GM23338 (cell line): ENCODE results near the gene G6PC3. TPM values are rescaled to one million over a fixed set of nuclear protein-coding genes. Genes with fewer than 3 reads are reported as not detected.

Experiments used
- ATAC-seq: fragments of 200-7000 bp; cut with Tn5 transposase; 3 replicates; pipeline ENCODE4 v1.9.1; 2020
- DNase-seq: peaks from one replicate; pipeline ENCODE4 v3.0.0-alpha.2; 2015; ENCODE audit warnings: low spot score
- H2AFZ ChIP-seq: fragments of 200-600 bp; sonication (generic); 2 replicates; pipeline ENCODE4 v1.8.0; 2016; ENCODE audit warnings: antibody characterized with exemption, mild to moderate bottlenecking, moderate library complexity
- H3F3A ChIP-seq: fragments of 200-600 bp; sonication (generic); replicated peaks from 2 replicates; pipeline ENCODE4 v1.8.0; 2017; ENCODE audit warnings: antibody characterized with exemption, mixed run types, low read depth
- H3K27ac ChIP-seq: fragments of 200-600 bp; sonication (generic); 2 replicates; pipeline ENCODE4 v1.6.1; 2016; ENCODE audit warnings: low read depth
- H3K27me3 ChIP-seq: fragments of 200-600 bp; sonication (generic); 2 replicates; pipeline ENCODE4 v1.8.0; 2016; ENCODE audit warnings: mild to moderate bottlenecking, mixed run types, moderate library complexity; ENCODE audit not compliant: insufficient read depth
- H3K36me3 ChIP-seq: fragments of 200-600 bp; sonication (generic); 2 replicates; pipeline ENCODE4 v1.8.0; 2016; ENCODE audit warnings: mild to moderate bottlenecking; ENCODE audit not compliant: insufficient read depth
- H3K4me1 ChIP-seq: fragments of 200-600 bp; sonication (generic); 2 replicates; pipeline ENCODE4 v1.8.0; 2016; ENCODE audit warnings: mild to moderate bottlenecking, moderate library complexity; ENCODE audit not compliant: insufficient read depth
- H3K4me2 ChIP-seq: fragments of 200-600 bp; sonication (generic); 2 replicates; pipeline ENCODE4 v1.7.1; 2017; ENCODE audit warnings: mixed run types
- H3K4me3 ChIP-seq: fragments of 200-600 bp; sonication (generic); 2 replicates; pipeline ENCODE4 v1.6.1; 2016; ENCODE audit warnings: mixed run types
- H3K79me2 ChIP-seq: fragments of 200-600 bp; sonication (generic); replicated peaks from 2 replicates; pipeline ENCODE4 v1.8.0; 2017; ENCODE audit warnings: mild to moderate bottlenecking; ENCODE audit not compliant: insufficient read depth
- H3K9me2 ChIP-seq: fragments of 200-600 bp; sonication (generic); 2 replicates; pipeline ENCODE4 v1.8.0; 2017; ENCODE audit not compliant: insufficient read depth
- H4K20me1 ChIP-seq: fragments of 200-600 bp; sonication (generic); replicated peaks from 2 replicates; pipeline ENCODE4 v1.8.0; 2017; ENCODE audit warnings: mild to moderate bottlenecking; ENCODE audit not compliant: insufficient read depth
- H3K27ac Mint-ChIP-seq: 2 replicates; pipeline ENCODE4 v1.8.0; 2020; ENCODE audit warnings: inconsistent platforms, mild to moderate bottlenecking, moderate library complexity, mixed read lengths
- H3K27me3 Mint-ChIP-seq: 3 replicates; pipeline ENCODE4 v1.8.0; 2022; ENCODE audit warnings: low read depth, mild to moderate bottlenecking, moderate library complexity, mixed read lengths, inconsistent platforms; ENCODE audit not compliant: insufficient read depth, poor library complexity
- H3K36me3 Mint-ChIP-seq: 3 replicates; pipeline ENCODE4 v1.8.0; 2021; ENCODE audit warnings: low read depth, mild to moderate bottlenecking, inconsistent platforms, moderate library complexity, mixed read lengths
- H3K4me1 Mint-ChIP-seq: 3 replicates; pipeline ENCODE4 v1.8.0; 2020; ENCODE audit warnings: mild to moderate bottlenecking, inconsistent platforms, mixed read lengths
- H3K4me3 Mint-ChIP-seq: 3 replicates; pipeline ENCODE4 v1.8.0; 2021; ENCODE audit warnings: moderate library complexity, mild to moderate bottlenecking, inconsistent platforms, mixed read lengths
- H3K9me3 Mint-ChIP-seq: 3 replicates; pipeline ENCODE4 v1.8.0; 2020; ENCODE audit warnings: moderate library complexity, mild to moderate bottlenecking, inconsistent platforms, mixed read lengths
- CREB1 ChIP-seq: fragments of 250-450 bp; sonication (Bioruptor Pico); IDR thresholded peaks from 2 replicates; pipeline ENCODE4 v1.5.0; 2020; ENCODE audit warnings: low read depth, mild to moderate bottlenecking, moderate library complexity
- CTCF ChIP-seq, 2 experiments: fragments of 200-600 bp in 1 of 2; sonication (generic) in 1 of 2; conservative IDR thresholded peaks; 2 replicates each; pipeline versions ENCODE4 v1.5.1 to v1.6.1; 2016 to 2017; ENCODE audit warnings: antibody characterized with exemption in 2 of 2, low read depth in 2 of 2, mild to moderate bottlenecking in 2 of 2, moderate library complexity in 1 of 2
- JUNB ChIP-seq: IDR thresholded peaks from one replicate; pipeline ENCODE4 v1.6.1; 2016; ENCODE audit warnings: antibody characterized with exemption; ENCODE audit not compliant: unreplicated experiment
- NANOG ChIP-seq: IDR thresholded peaks from 2 replicates; pipeline ENCODE4 v1.6.1; 2016; ENCODE audit warnings: antibody characterized with exemption, borderline replicate concordance
- ZNF462 ChIP-seq: fragments of 250-450 bp; sonication (Bioruptor Pico); IDR thresholded peaks from 2 replicates; pipeline ENCODE4 v1.5.0; 2020; ENCODE audit warnings: mild to moderate bottlenecking, moderate library complexity
- polyA plus RNA-seq: library from polyadenylated mRNA; unstranded; fragments of >200 nt; fragmentation: Nextera tagmentation; extraction: Ambion mirVana; gene quantifications from 2 replicates; pipeline ENCODE4 v1.2.1, GENCODE V29; 2016
- total RNA-seq: library from RNA; depleted of rRNA; stranded (reverse); fragments of >200 nt; shearing (Covaris generic); gene quantifications from 2 replicates; pipeline ENCODE4 v1.2.3, GENCODE V29; 2014

Gene G6PC3
- total and polyA plus RNA-seq, 2 experiments from 2014 or later: 112 to 143 TPM

- no peak for TF ChIP-seq ZNF462 (CRISPR knock-in tag)
- no peak for TF ChIP-seq CREB1 (CRISPR knock-in tag)
- TF ChIP-seq CTCF (conservative IDR thresholded peaks at IDR 0.05; ENCODE audit: low read depth in 2 of 2): peak; percentile 78 to 85
Measured at GRCh38 chr17:44115585-44116415, 45.3 kb downstream of the G6PC3 start (continued).

GRCh38 chr17:44117351-44117750, 46.8 kb downstream of the G6PC3 start:
- Mint-ChIP-seq H3K36me3 (peaks cover 3% of the 10 kb centered on the region; the same call in 1 of the 3 replicates), H3K4me3 (peak overlapping the region; percentile 27; the same call in 1 of the 3 replicates), H3K9me3 (no peaks in the 10 kb centered on the region), H3K27me3 (peaks cover 3% of the 10 kb centered on the region), H3K4me1 (peaks cover 79% of the 10 kb centered on the region), H3K27ac (peak overlapping the region; percentile 40; the same call in 1 of the 2 replicates)
- no peaks in the 10 kb centered on the region for H3K9me2 ChIP-seq
- H3K27me3 ChIP-seq: no peaks in the 10 kb centered on the region
- peaks cover 37% of the 10 kb centered on the region for H3K79me2 ChIP-seq
- no peak overlapping the region for H3K27ac ChIP-seq
- peaks cover 36% of the 10 kb centered on the region for H3K4me1 ChIP-seq
- no peak for TF ChIP-seq JUNB
- TF ChIP-seq CREB1 (CRISPR knock-in tag): no peak
- no peak for TF ChIP-seq NANOG
- DNase-seq: peak; percentile 49
- peak; percentile 7 for ATAC-seq
- peaks cover 12% of the 10 kb centered on the region; the same call in 1 of the 2 replicates for H3F3A ChIP-seq
- H4K20me1 ChIP-seq: peaks cover 19% of the 10 kb centered on the region
- H3K4me3 ChIP-seq: no peak overlapping the region
- H2AFZ ChIP-seq: no peak overlapping the region
- no peaks in the 10 kb centered on the region for H3K36me3 ChIP-seq
- peak overlapping the region; percentile 65 for H3K4me2 ChIP-seq
